GM12892 (cell line): ENCODE data around the gene ROR1.

Source experiments
- POLR2A ChIP-seq: IDR thresholded peaks from 2 replicates; pipeline ENCODE4 v1.6.1; 2011; ENCODE audit warnings: low read depth, low read length, control low read depth
- POLR2AphosphoS5 ChIP-seq: IDR thresholded peaks from 2 replicates; pipeline ENCODE4 v1.6.1; 2011; ENCODE audit warnings: low read depth, low read length, control low read depth

- TF ChIP-seq POLR2AphosphoS5: no peak
- no peak for TF ChIP-seq POLR2A
Observed at GRCh38 chr1:63748046-63748580, 25.7 kb upstream of the ROR1 start.
